ENCODE results near the gene MCF2L2. TPM values are rescaled to one million over a fixed set of nuclear protein-coding genes. Genes with fewer than 3 reads are reported as not detected.

Gene MCF2L2
- total RNA-seq, 4 donors from 2014 or later, result 0.59 to 4.1 (median 1.7) TPM

GRCh38 chr3:183350164-183350563 is 78.3 kb downstream of the MCF2L2 start:
- no peak overlapping the region for H3K27ac ChIP-seq
- TF ChIP-seq CTCF (IDR thresholded peaks at IDR 0.05), result no peak
- no peak for TF ChIP-seq POLR2A (IDR thresholded peaks at IDR 0.05)
- H3K27me3 ChIP-seq, result no peaks in the 10 kb centered on the region
- no peaks in the 10 kb centered on the region for H3K9me3 ChIP-seq
- no peak for DNase-seq
- no peaks in the 10 kb centered on the region for H3K36me3 ChIP-seq
- intact Hi-C loops (cut with DNase I; ENCODE audit: low total_unique reads), result no loop called here
- H3K4me1 ChIP-seq, result no peaks in the 10 kb centered on the region
- H3K4me3 ChIP-seq, result no peak overlapping the region

- H3K4me3 ChIP-seq, result no peak overlapping the region
- intact Hi-C loops (cut with DNase I; ENCODE audit: low total_unique reads), result no loop called here
- no peaks in the 10 kb centered on the region for H3K9me3 ChIP-seq
- DNase-seq, result no peak
- TF ChIP-seq POLR2A (IDR thresholded peaks at IDR 0.05), result no peak
- no peak for TF ChIP-seq CTCF (IDR thresholded peaks at IDR 0.05)
- H3K27ac ChIP-seq, result no peak overlapping the region
- H3K4me1 ChIP-seq, result no peaks in the 10 kb centered on the region
- H3K36me3 ChIP-seq, result no peaks in the 10 kb centered on the region
- no peaks in the 10 kb centered on the region for H3K27me3 ChIP-seq
These were observed 78.8 kb downstream of the MCF2L2 start for GRCh38 chr3:183349421-183350157.

- TF ChIP-seq CTCF (IDR thresholded peaks at IDR 0.05) (no peak), POLR2A (IDR thresholded peaks at IDR 0.05) (no peak)
- H3K27me3 ChIP-seq, result no peaks in the 10 kb centered on the region
- DNase-seq, result no peak
These were observed 85.6 kb downstream of the MCF2L2 start for GRCh38 chr3:183342824-183343223.

GRCh38 chr3:183341545-183342288 is 86.7 kb downstream of the MCF2L2 start:
- Histone ChIP-seq H3K9me3 (no peaks in the 10 kb centered on the region), H3K4me1 (no peaks in the 10 kb centered on the region), H3K4me3 (no peak overlapping the region), H3K27me3 (no peaks in the 10 kb centered on the region), H3K27ac (no peak overlapping the region), H3K36me3 (no peaks in the 10 kb centered on the region)
- intact Hi-C loops (cut with DNase I; ENCODE audit: low total_unique reads), result no loop called here
- TF ChIP-seq CTCF (IDR thresholded peaks at IDR 0.05) (no peak), POLR2A (IDR thresholded peaks at IDR 0.05) (no peak)
- DNase-seq, result no peak

More at GRCh38 chr3:183342824-183343223, 85.6 kb downstream of the MCF2L2 start:
- H3K4me3 ChIP-seq, result no peak overlapping the region
- H3K36me3 ChIP-seq, result no peaks in the 10 kb centered on the region
- H3K9me3 ChIP-seq, result no peaks in the 10 kb centered on the region
- H3K4me1 ChIP-seq, result no peaks in the 10 kb centered on the region
- H3K27ac ChIP-seq, result no peak overlapping the region
- intact Hi-C loops (cut with DNase I; ENCODE audit: low total_unique reads), result no loop called here

GRCh38 chr3:183340222-183340621 is 88.2 kb downstream of the MCF2L2 start:
- no peak overlapping the region for H3K4me3 ChIP-seq
- no peak for TF ChIP-seq POLR2A (IDR thresholded peaks at IDR 0.05)
- TF ChIP-seq CTCF (IDR thresholded peaks at IDR 0.05), result no peak
- no peaks in the 10 kb centered on the region for H3K27me3 ChIP-seq
- no peak for DNase-seq
- no peaks in the 10 kb centered on the region for H3K36me3 ChIP-seq
- no peaks in the 10 kb centered on the region for H3K9me3 ChIP-seq
- intact Hi-C loops (cut with DNase I; ENCODE audit: low total_unique reads), result no loop called here
- no peak overlapping the region for H3K27ac ChIP-seq
- H3K4me1 ChIP-seq, result no peaks in the 10 kb centered on the region

Data from uterus (tissue), 4 donors.